IPS-NIHi7 (cell line): ENCODE data around the gene OR2H1.

Source experiments
- DNase-seq: peaks from one replicate; pipeline ENCODE4 v3.0.0; 2012; ENCODE audit warnings: mixed read lengths; ENCODE audit errors: extremely low spot score

The OR2H1 gene

DNA sequence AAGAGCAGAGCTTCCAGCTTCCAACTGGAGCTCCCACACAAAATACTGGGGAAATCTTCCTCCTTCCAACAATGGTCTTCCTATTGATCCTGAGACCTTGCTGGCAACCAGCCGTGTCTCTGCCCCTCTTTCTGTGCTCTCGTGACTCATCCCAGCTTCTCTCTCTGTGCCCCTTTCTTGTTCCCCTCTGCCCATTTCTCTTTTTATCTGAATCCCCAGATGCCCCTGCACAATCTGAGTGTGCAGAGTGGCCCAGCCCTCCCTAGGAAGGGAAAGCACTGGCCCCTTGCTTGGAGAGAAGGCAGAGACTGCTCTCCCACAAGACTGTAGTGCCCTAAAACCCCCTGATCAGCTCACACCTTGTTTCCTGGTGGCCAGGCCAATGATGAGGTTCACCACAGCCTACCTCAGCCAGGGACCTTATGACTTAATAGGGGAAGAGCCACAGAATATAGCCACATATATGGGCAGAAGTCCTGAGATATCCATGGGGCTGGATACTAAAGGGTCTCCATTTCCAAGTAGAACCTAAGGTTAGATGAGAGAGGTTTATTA, 53.9 kb downstream of the OR2H1 start:
- DNase-seq, result no peak
